DMS53 treated with DMSO at 0.1 percent for 48 hours (cell line): ENCODE data around the gene DLGAP1.
A peak's percentile ranks its signal among the peaks of the same experiment; 100 is the strongest.

ENCODE experiments used
- DNase-seq: peaks from one replicate; lab custom pipeline; 2025; ENCODE audit not compliant: unreplicated experiment; lab: John Stamatoyannopoulos, UW

The DLGAP1 gene

GRCh38 chr18:4181882-4182568 lies 273.1 kb downstream of the DLGAP1 start:
- DNase-seq = peak; percentile 15

- DNase-seq = no peak
Observed at GRCh38 chr18:4181086-4181485, 274.0 kb downstream of the DLGAP1 start.

GRCh38 chr18:4172196-4173100 lies 282.7 kb downstream of the DLGAP1 start:
- no peak for DNase-seq

DNA sequence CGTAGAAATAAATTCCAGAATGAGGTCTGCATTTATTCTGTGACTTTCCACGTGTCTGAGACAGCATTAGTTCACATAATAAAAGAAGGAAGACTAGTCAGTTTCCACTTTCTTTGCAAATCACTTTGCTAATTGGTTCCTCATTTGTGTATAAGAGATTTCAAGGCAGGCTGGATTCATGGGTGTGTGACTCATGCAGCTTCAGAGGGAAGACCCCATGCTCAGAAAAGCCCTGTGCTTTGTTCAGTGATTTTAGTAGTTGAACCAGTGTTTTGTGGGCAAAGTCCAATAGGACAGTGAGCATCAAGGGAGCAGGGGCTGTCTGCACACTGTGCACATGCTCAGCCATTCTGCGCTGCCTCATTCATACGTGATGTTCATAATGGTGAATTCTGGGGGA lies 297.8 kb downstream of the DLGAP1 start:
- DNase-seq = no peak

GRCh38 chr18:4146797-4147196 lies 308.3 kb downstream of the DLGAP1 start:
- DNase-seq = no peak

DNA sequence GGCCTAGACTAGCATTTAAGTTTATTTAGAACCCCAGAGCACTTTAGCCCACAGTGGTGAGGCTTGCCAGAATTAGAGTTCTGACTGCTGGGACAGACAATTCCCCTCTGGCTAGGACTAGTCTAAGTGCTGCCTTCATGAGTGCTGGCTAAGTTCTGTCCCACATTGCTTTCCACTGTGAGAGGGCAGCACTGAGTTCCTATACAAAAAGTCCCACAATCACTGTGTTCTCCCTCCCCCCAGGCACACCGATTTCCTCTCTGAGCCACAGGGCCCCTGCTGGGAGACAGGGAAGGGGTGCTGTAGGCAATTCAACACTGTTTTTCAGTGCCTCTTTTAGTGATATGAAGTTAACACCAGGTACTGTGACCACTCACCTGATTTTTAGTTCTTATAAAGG lies 310.9 kb downstream of the DLGAP1 start:
- no peak for DNase-seq

GRCh38 chr18:4143585-4143984 lies 311.5 kb downstream of the DLGAP1 start:
- no peak for DNase-seq

GRCh38 chr18:4142876-4143275 lies 312.2 kb downstream of the DLGAP1 start:
- no peak for DNase-seq

GRCh38 chr18:4134700-4135099 lies 320.4 kb downstream of the DLGAP1 start:
- no peak for DNase-seq

DNA sequence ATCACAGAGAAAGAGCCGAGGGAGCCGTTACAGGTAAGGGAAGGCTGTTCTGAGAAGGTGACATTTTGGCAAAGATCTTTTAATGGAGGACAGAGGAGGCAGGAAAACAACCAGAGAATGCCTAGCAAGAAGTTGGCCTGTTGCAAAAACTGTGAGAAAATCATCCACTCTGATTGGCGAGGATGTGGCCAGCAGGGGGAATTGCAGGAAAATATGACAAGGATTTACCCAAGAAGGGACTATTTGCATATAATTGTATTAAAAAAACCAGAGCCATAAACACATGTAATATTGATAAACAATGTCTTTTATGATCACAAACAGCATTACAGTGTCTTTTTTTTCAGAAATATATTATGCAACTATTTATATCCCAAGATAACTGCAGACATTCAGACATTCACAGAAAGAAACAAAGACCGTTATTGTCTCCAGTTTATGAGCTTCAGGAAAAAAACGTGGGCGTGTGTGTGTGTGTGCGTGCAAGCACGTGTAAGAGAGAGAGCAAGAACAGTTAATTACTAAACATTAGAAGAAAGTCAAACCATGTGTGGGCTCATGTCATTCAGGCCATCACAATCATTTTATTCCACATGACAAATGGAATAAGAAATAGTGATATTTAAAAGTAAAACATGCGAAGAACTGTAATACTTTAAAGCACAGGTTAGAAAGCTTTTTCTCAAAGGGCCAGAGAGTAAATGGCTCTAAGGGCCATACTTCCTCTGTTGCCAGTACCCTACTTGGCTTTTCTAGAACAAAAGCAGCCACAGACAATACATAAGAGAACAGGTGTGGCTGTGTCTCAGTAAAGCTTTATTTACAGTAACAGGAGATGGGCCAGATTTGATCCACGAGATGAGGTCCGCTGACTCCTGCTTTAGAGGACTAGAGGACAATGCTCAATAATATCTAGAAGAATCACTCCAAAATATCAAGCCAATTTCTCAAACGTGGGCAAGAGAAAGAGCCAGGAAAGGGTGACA lies 324.1 kb downstream of the DLGAP1 start:
- no peak for DNase-seq

DNA sequence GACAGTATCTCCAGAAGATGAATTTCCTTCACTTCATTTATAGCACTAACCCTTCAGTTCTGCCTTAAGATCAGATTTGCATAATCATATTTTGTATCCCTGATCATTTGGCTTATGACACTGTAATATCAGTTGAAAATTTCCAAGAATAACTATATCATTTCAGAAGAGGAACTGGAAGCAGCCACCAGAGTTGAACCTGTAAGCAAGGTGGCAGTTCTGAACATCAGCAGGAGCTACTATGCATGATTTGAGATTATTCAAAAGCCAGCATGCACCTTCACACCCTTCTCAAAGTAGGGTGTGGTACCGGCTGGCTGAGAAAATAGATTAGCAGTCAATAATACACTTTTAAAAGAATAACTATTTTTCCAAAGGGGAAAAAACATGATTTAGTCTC lies 328.2 kb downstream of the DLGAP1 start:
- no peak for DNase-seq

GRCh38 chr18:4125627-4126230 lies 329.4 kb downstream of the DLGAP1 start:
- no peak for DNase-seq

- DNase-seq = no peak
Observed at GRCh38 chr18:4125224-4125623, 329.9 kb downstream of the DLGAP1 start.

DNA sequence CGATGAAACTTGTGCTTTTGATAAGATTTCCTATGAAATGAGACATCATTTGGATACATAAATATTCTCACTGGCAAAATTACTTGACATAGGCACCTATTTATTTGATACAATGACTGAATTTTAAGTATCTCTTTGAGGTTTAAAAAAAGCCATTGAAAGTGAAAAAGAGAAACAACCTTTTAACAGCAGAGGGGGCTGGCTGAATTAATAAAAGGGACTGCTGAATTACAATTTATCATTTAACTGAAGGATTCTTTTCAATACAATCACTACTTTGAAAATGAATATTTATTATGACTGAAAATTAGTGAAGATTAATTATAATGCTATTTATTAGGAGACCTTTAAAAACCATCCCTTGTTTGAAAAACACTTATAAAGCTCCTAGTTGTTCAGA lies 335.3 kb downstream of the DLGAP1 start:
- DNase-seq = no peak

GRCh38 chr18:4119127-4119648 lies 335.9 kb downstream of the DLGAP1 start:
- DNase-seq = no peak

- DNase-seq = no peak
Observed at GRCh38 chr18:4108016-4108415, 347.1 kb downstream of the DLGAP1 start.

- no peak for DNase-seq
Observed at GRCh38 chr18:4107049-4107467, 348.0 kb downstream of the DLGAP1 start.

- DNase-seq = peak; percentile 65
Observed at GRCh38 chr18:4106407-4107033, 348.6 kb downstream of the DLGAP1 start.

GRCh38 chr18:4102901-4103300 lies 352.2 kb downstream of the DLGAP1 start:
- DNase-seq = no peak

DNA sequence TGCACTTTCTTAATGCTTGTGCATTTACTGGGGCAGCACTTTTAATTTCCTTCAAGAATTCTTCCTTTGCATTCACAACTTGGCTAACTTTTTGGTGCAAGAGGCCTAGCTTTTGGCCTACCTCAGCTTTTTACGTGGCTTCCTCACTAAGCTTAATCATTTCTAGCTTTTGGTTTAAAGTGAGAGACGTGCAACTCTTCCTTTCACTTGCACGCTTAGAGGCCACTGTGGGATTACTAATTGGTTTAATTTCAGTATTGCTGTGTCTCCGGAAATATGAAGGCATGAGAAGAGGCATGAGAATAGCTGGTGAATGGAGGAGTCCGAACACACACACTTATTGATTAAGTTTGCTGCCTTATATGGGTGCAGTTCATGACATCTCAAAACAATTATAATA lies 354.1 kb downstream of the DLGAP1 start:
- no peak for DNase-seq
